Liver (tissue), 9 donors: ENCODE results near the gene COL9A3. TPM values are rescaled to one million over a fixed set of nuclear protein-coding genes. Genes with fewer than 3 reads are reported as not detected.

Experiments
- DNase-seq: peaks from one replicate; pipeline ENCODE4 v3.0.0-alpha.2; 2017; ENCODE audit warnings: low spot score
- H3K27ac ChIP-seq, 2 donors: one replicate each; pipeline ENCODE4 v1.7.0; 2013; ENCODE audit warnings: inconsistent platforms in 2 of 2, low read length in 2 of 2, control low read depth in 1 of 2, low read depth in 1 of 2, mild to moderate bottlenecking in 1 of 2
- H3K27me3 ChIP-seq, 4 donors: one replicate each; pipeline versions ENCODE4 v1.6.1 to v1.7.0; 2013; ENCODE audit warnings: low read length in 3 of 4, inconsistent platforms in 1 of 4, mild to moderate bottlenecking in 1 of 4, moderate library complexity in 1 of 4; ENCODE audit not compliant: control insufficient read depth in 4 of 4, insufficient read depth in 4 of 4
- H3K36me3 ChIP-seq, 4 donors: one replicate each; pipeline versions ENCODE4 v1.6.1 to v1.7.0; 2013; ENCODE audit warnings: low read length in 3 of 4, mild to moderate bottlenecking in 3 of 4, low read depth in 1 of 4, moderate library complexity in 1 of 4; ENCODE audit not compliant: control insufficient read depth in 4 of 4, insufficient read depth in 3 of 4
- H3K4me1 ChIP-seq, 4 donors: one replicate each; pipeline versions ENCODE4 v1.6.1 to v1.7.0; 2013; ENCODE audit warnings: low read length in 3 of 4, mild to moderate bottlenecking in 3 of 4, moderate library complexity in 1 of 4; ENCODE audit not compliant: control insufficient read depth in 4 of 4, insufficient read depth in 4 of 4
- H3K4me3 ChIP-seq, 3 donors: one replicate each; pipeline versions ENCODE4 v1.6.1 to v1.7.0; 2013; ENCODE audit warnings: low read length in 3 of 3, control low read depth in 1 of 3, low read depth in 1 of 3, mild to moderate bottlenecking in 1 of 3
- H3K9ac ChIP-seq, 2 donors: one replicate each; pipeline ENCODE4 v1.7.0; 2013; ENCODE audit warnings: low read length in 2 of 2, mild to moderate bottlenecking in 2 of 2, moderate library complexity in 2 of 2, control low read depth in 1 of 2, low read depth in 1 of 2
- H3K9me3 ChIP-seq, 4 donors: one replicate each; pipeline versions ENCODE4 v1.6.1 to v1.7.0; 2013; ENCODE audit warnings: low read length in 3 of 4; ENCODE audit not compliant: control insufficient read depth in 4 of 4
- EGR1 ChIP-seq, 2 donors: IDR thresholded peaks; 2 replicates each; pipeline ENCODE4 v1.6.1; 2016 to 2018; ENCODE audit warnings: antibody characterized with exemption in 2 of 2, low read depth in 2 of 2
- FOXA2 ChIP-seq: IDR thresholded peaks from 2 replicates; pipeline ENCODE4 v1.6.1; 2016; ENCODE audit warnings: antibody characterized with exemption
- HNF4A ChIP-seq, 2 donors: conservative IDR thresholded peaks; 2 replicates each; pipeline ENCODE4 v1.6.1; 2016; ENCODE audit warnings: antibody characterized with exemption in 2 of 2, mild to moderate bottlenecking in 2 of 2
- HNF4G ChIP-seq: IDR thresholded peaks from 2 replicates; pipeline ENCODE4 v1.6.1; 2016; ENCODE audit warnings: antibody characterized with exemption
- NR2F2 ChIP-seq: IDR thresholded peaks from 2 replicates; pipeline ENCODE4 v1.6.1; 2016; ENCODE audit warnings: antibody characterized with exemption
- RAD21 ChIP-seq, 2 donors: IDR thresholded peaks; 2 replicates each; pipeline ENCODE4 v1.6.1; 2016; ENCODE audit warnings: antibody characterized with exemption in 2 of 2, mild to moderate bottlenecking in 2 of 2
- RXRA ChIP-seq, 2 donors: IDR thresholded peaks; 2 replicates each; pipeline ENCODE4 v1.6.1; 2017 to 2018; ENCODE audit warnings: antibody characterized with exemption in 2 of 2, mild to moderate bottlenecking in 1 of 2
- SP1 ChIP-seq: IDR thresholded peaks from 2 replicates; pipeline ENCODE4 v1.6.1; 2018; ENCODE audit warnings: antibody characterized with exemption, mild to moderate bottlenecking
- TAF1 ChIP-seq: conservative IDR thresholded peaks from 2 replicates; pipeline ENCODE4 v1.6.1; 2016; ENCODE audit warnings: antibody characterized with exemption, mild to moderate bottlenecking
- YY1 ChIP-seq: IDR thresholded peaks from 2 replicates; pipeline ENCODE4 v1.6.1; 2016; ENCODE audit warnings: antibody characterized with exemption, mild to moderate bottlenecking
- WGBS: extraction: QIAGEN DNeasy Blood & Tissue Kit; methylation state at CpG from one replicate; pipeline ENCODE4 v1.1.7; 2013; 5-methylcytosine and 5-hydroxymethylcytosine counted together
- polyA plus RNA-seq, 2 donors: library from polyadenylated mRNA; stranded (reverse) in 1 of 2; unstranded in 1 of 2; fragments of 200-250 nt in 1 of 2; fragments of >200 nt in 1 of 2; fragmentation: Nextera tagmentation in 1 of 2; extraction: Ambion mirVana in 1 of 2; gene quantifications; one replicate each; pipeline versions ENCODE4 v1.2.1 to v1.2.3, GENCODE V29; 2013 to 2015
- total RNA-seq, 2 donors: library from RNA; depleted of rRNA; stranded (reverse); fragments of >200 nt; gene quantifications; one replicate each; pipeline ENCODE4 v1.2.3, GENCODE V29; 2014
- TF ChIP-seq, protein P1 (sequence below): fragments of 150-350 bp; IDR thresholded peaks from 2 replicates; pipeline ENCODE4 v1.5.1; 2017; ENCODE audit warnings: improper control_type of control experiment, low read depth, low read length; ENCODE audit not compliant: missing input control
- TF ChIP-seq, protein P2 (sequence below): IDR thresholded peaks from 2 replicates; pipeline ENCODE4 v1.6.1; 2016; ENCODE audit warnings: antibody characterized with exemption, mild to moderate bottlenecking
- TF ChIP-seq, protein P3 (sequence below): IDR thresholded peaks from 2 replicates; pipeline ENCODE4 v1.6.1; 2016; ENCODE audit warnings: antibody characterized with exemption
- donor health status: healthy.
- donor health status: healthy.
- donor health status: healthy.
- donor health status: healthy.
- donor health status: healthy.

The COL9A3 gene
- total and polyA plus RNA-seq, 4 donors: 0.92 to 2.0 (median 1.1) TPM

DNA sequence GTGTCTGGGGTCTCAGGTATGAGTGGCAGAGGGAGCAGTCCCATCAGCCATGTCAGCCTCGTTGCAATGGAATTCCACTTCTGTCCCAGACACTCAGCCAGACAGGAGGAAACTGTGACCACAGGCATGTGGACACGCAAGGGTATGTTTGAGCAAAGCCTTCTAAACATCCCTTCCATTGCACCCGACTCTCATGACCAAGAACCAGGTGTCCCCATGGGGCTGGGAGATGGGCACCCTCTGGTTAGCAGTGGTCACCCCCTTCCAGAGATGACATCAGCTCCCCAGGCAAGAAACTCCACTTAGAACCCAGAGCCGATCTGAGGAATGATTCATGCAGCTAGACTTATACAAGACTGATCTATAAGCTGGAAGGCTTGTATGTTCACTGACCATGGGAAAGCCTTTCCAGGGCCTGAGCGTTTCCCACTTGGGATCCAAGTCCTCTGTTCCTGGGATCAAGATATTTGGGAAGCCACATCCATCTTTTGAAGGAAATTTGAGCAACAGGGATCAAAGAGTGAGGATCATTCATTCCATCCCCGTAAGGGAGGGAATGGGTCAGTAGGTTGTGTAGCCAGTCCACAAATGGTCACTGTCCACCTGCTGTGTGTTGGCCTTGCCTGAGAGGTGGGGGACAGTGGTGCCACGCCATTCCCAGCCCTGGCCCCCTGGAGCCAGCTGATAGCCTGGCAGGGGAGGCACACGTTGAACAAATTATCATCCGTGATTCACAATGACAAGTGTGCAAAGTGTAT, 24.5 kb upstream of the COL9A3 start (continued):
- TF ChIP-seq, protein P1, sequence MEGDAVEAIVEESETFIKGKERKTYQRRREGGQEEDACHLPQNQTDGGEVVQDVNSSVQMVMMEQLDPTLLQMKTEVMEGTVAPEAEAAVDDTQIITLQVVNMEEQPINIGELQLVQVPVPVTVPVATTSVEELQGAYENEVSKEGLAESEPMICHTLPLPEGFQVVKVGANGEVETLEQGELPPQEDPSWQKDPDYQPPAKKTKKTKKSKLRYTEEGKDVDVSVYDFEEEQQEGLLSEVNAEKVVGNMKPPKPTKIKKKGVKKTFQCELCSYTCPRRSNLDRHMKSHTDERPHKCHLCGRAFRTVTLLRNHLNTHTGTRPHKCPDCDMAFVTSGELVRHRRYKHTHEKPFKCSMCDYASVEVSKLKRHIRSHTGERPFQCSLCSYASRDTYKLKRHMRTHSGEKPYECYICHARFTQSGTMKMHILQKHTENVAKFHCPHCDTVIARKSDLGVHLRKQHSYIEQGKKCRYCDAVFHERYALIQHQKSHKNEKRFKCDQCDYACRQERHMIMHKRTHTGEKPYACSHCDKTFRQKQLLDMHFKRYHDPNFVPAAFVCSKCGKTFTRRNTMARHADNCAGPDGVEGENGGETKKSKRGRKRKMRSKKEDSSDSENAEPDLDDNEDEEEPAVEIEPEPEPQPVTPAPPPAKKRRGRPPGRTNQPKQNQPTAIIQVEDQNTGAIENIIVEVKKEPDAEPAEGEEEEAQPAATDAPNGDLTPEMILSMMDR: no peak
- no peak for TF ChIP-seq EGR1 (IDR thresholded peaks at IDR 0.05; ENCODE audit: low read depth in 2 of 2)

DNA sequence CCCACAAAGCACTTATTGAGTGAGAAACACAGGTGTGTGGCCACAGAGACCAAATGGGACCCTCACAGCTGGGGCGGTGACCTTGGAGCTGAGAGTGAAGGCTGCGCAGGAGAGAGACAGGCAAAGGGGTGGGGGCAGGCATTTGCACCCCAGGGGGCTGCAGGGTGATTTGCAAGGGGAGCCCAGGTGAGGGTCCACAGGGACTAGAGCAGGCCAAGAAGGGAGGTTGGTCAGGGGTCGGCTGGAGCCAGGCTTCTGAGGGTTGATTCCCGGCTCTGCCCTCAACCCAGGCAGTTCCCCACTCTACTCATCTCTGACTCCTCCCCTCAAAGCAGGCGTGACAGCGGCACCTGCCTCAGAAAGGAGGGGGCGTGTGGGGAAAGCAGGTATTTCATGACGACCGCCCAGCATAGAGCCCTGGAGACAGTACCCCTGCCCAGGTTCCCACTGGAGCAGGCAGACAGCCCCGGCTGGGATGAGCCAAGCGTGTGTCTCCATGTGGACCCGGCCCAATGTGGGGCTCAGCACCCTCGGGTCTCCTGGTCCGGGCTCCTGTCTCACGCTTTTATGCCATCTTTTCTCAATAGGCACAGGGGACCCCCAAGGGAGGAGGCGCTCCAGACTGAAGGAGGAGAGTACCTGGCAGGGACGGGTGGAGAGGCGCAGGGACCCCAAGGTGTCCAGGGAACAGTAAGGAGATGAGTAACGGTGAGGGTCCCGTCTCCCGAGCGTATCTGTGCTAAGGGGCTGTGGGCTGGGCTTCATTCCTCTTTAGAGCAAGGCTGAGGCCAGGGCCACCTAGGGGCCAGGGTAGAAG, 23.7 kb upstream of the COL9A3 start:
- peaks cover 13 to 39% (median 24%) of the 10 kb centered on the region in 4 donors for H3K4me1 ChIP-seq
- TF ChIP-seq HNF4G (no peak), TAF1 (no peak), SP1 (no peak)
- TF ChIP-seq, protein P2, sequence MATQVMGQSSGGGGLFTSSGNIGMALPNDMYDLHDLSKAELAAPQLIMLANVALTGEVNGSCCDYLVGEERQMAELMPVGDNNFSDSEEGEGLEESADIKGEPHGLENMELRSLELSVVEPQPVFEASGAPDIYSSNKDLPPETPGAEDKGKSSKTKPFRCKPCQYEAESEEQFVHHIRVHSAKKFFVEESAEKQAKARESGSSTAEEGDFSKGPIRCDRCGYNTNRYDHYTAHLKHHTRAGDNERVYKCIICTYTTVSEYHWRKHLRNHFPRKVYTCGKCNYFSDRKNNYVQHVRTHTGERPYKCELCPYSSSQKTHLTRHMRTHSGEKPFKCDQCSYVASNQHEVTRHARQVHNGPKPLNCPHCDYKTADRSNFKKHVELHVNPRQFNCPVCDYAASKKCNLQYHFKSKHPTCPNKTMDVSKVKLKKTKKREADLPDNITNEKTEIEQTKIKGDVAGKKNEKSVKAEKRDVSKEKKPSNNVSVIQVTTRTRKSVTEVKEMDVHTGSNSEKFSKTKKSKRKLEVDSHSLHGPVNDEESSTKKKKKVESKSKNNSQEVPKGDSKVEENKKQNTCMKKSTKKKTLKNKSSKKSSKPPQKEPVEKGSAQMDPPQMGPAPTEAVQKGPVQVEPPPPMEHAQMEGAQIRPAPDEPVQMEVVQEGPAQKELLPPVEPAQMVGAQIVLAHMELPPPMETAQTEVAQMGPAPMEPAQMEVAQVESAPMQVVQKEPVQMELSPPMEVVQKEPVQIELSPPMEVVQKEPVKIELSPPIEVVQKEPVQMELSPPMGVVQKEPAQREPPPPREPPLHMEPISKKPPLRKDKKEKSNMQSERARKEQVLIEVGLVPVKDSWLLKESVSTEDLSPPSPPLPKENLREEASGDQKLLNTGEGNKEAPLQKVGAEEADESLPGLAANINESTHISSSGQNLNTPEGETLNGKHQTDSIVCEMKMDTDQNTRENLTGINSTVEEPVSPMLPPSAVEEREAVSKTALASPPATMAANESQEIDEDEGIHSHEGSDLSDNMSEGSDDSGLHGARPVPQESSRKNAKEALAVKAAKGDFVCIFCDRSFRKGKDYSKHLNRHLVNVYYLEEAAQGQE: no peak
- 91% methylated on average over 22 of the region's 22 CpGs for WGBS
- no peaks in the 10 kb centered on the region for H3K36me3 ChIP-seq
- H3K4me3 ChIP-seq: no peak overlapping the region
- H3K27me3 ChIP-seq: no peaks in the 10 kb centered on the region
- no peak for DNase-seq
- no peaks in the 10 kb centered on the region for H3K9me3 ChIP-seq
- H3K27ac ChIP-seq: peak overlapping the region in 1 of 2 donors; percentile 88
- peak overlapping the region in 1 of 2 donors; percentile 50 for H3K9ac ChIP-seq

DNA sequence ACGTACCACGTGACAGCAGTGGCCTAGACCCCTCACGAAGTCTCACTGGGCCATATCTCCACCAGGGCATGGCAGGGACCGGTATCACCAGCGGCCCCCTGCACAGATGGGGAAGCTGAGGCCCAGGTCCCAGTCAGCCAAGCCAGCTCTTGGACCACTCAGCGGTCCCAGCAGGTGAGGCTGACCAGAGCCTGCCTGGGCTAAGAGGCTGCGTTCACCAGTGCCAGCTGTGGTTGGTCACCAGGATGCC, 23.2 kb upstream of the COL9A3 start:
- H3K4me1 ChIP-seq: peaks cover 13 to 45% (median 29%) of the 10 kb centered on the region in 4 donors
- H3K9ac ChIP-seq: peak overlapping the region; percentile 2 to 50
- no peaks in the 10 kb centered on the region for H3K27me3 ChIP-seq
- H3K4me3 ChIP-seq: peak overlapping the region in 1 of 3 donors; percentile 8
- no peaks in the 10 kb centered on the region for H3K9me3 ChIP-seq
- no peak for DNase-seq
- 68% methylated on average over 7 of the region's 7 CpGs for WGBS
- TF ChIP-seq, protein P1: no peak
- TF ChIP-seq HNF4A (conservative IDR thresholded peaks at IDR 0.05): no peak
- no peak for TF ChIP-seq YY1
- TF ChIP-seq RXRA (IDR thresholded peaks at IDR 0.05): no peak
- TF ChIP-seq, protein P3, sequence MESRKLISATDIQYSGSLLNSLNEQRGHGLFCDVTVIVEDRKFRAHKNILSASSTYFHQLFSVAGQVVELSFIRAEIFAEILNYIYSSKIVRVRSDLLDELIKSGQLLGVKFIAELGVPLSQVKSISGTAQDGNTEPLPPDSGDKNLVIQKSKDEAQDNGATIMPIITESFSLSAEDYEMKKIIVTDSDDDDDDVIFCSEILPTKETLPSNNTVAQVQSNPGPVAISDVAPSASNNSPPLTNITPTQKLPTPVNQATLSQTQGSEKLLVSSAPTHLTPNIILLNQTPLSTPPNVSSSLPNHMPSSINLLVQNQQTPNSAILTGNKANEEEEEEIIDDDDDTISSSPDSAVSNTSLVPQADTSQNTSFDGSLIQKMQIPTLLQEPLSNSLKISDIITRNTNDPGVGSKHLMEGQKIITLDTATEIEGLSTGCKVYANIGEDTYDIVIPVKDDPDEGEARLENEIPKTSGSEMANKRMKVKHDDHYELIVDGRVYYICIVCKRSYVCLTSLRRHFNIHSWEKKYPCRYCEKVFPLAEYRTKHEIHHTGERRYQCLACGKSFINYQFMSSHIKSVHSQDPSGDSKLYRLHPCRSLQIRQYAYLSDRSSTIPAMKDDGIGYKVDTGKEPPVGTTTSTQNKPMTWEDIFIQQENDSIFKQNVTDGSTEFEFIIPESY: no peak
- TF ChIP-seq TAF1: no peak
- TF ChIP-seq FOXA2: no peak
- no peak for TF ChIP-seq NR2F2
- no peak for TF ChIP-seq EGR1 (IDR thresholded peaks at IDR 0.05; ENCODE audit: low read depth in 2 of 2)
- no peak for TF ChIP-seq RAD21 (IDR thresholded peaks at IDR 0.05)
- peak overlapping the region; percentile 83 to 88 for H3K27ac ChIP-seq
- peaks cover 0 to 2% (median under 1%) of the 10 kb centered on the region in 4 donors for H3K36me3 ChIP-seq
